Activated CD4-positive, CD25-positive, alpha-beta regulatory T cell treated with anti-CD3 and anti-CD28 coated beads, Interleukin-2, amount 50 U/mL, for 16 hours (primary cell): Measurements from ENCODE around the gene SPATA1.

Experiments
- DNase-seq: peaks from one replicate; pipeline ENCODE4 v3.0.0-alpha.2; 2020; ENCODE audit warnings: low read depth, low spot score

SPATA1 gene

GRCh38 chr1:84509029-84509428 lies 2.8 kb downstream of the SPATA1 start:
- DNase-seq = no peak

GRCh38 chr1:84510165-84510564 lies 4.0 kb downstream of the SPATA1 start:
- DNase-seq = no peak

GRCh38 chr1:84510668-84511067 lies 4.5 kb downstream of the SPATA1 start:
- no peak for DNase-seq

GRCh38 chr1:84524590-84524989 lies 18.4 kb downstream of the SPATA1 start:
- no peak for DNase-seq

GRCh38 chr1:84525779-84526178 lies 19.6 kb downstream of the SPATA1 start:
- no peak for DNase-seq

GRCh38 chr1:84538599-84538998 lies 32.4 kb downstream of the SPATA1 start:
- no peak for DNase-seq

GRCh38 chr1:84539972-84540371 lies 33.8 kb downstream of the SPATA1 start:
- DNase-seq = no peak

- DNase-seq = no peak
Measured at GRCh38 chr1:84540759-84541158, 34.6 kb downstream of the SPATA1 start.

- no peak for DNase-seq
Measured at GRCh38 chr1:84541679-84542078, 35.5 kb downstream of the SPATA1 start.

GRCh38 chr1:84550826-84551225 lies 44.6 kb downstream of the SPATA1 start:
- DNase-seq = no peak

GRCh38 chr1:84569216-84569615 lies 63.0 kb downstream of the SPATA1 start:
- DNase-seq = no peak

GRCh38 chr1:84570436-84571149 lies 64.4 kb downstream of the SPATA1 start:
- no peak for DNase-seq

GRCh38 chr1:84571150-84571535 lies 65.0 kb downstream of the SPATA1 start:
- no peak for DNase-seq

GRCh38 chr1:84573481-84573966 lies 67.3 kb downstream of the SPATA1 start:
- no peak for DNase-seq

GRCh38 chr1:84573967-84574842 lies 68.0 kb downstream of the SPATA1 start, which contains the start of gene CTBS:
Gene CTBS (minus strand): TSS chr1:84574440. CDS start chr1:84574415, 25 bp downstream.
- DNase-seq = peak; percentile 67

GRCh38 chr1:84574936-84575335 lies 68.8 kb downstream of the SPATA1 start:
- no peak for DNase-seq

GRCh38 chr1:84581648-84582047 lies 75.5 kb downstream of the SPATA1 start:
- no peak for DNase-seq

GRCh38 chr1:84582802-84583587 lies 76.8 kb downstream of the SPATA1 start:
- DNase-seq = no peak

GRCh38 chr1:84583648-84584047 lies 77.5 kb downstream of the SPATA1 start:
- DNase-seq = no peak

GRCh38 chr1:84584126-84584525 lies 77.9 kb downstream of the SPATA1 start:
- no peak for DNase-seq

GRCh38 chr1:84585803-84586202 lies 79.6 kb downstream of the SPATA1 start:
- DNase-seq = no peak

- DNase-seq = no peak
Measured at GRCh38 chr1:84587099-84587498, 80.9 kb downstream of the SPATA1 start.
